Measurements from ENCODE around the gene PCED1B.
"Not testable (repeated sequence)": the region's sequence is repeated elsewhere in the genome, so short reads cannot be mapped to it uniquely, and the experiment has no call there.

The PCED1B gene

GRCh38 chr12:47052274-47052673 is 27.1 kb upstream of the PCED1B start:
- TF ChIP-seq CTCF (IDR thresholded peaks at IDR 0.05; ENCODE audit: control insufficient read depth, extremely low read depth, insufficient read depth), result no peak
- no peak for DNase-seq (ENCODE audit: low read depth)
- H3K4me3 ChIP-seq (ENCODE audit: low read depth, low read length), result no peak overlapping the region

GRCh38 chr12:47053961-47054360 is 25.5 kb upstream of the PCED1B start:
- DNase-seq (ENCODE audit: low read depth), result no peak
- no peak overlapping the region for H3K4me3 ChIP-seq (ENCODE audit: low read depth, low read length)
- TF ChIP-seq CTCF (IDR thresholded peaks at IDR 0.05; ENCODE audit: control insufficient read depth, extremely low read depth, insufficient read depth), result no peak

GRCh38 chr12:47054659-47055058 is 24.8 kb upstream of the PCED1B start:
- no peak for DNase-seq (ENCODE audit: low read depth)
- no peak for TF ChIP-seq CTCF (IDR thresholded peaks at IDR 0.05; ENCODE audit: control insufficient read depth, extremely low read depth, insufficient read depth)
- H3K4me3 ChIP-seq (ENCODE audit: low read depth, low read length), result no peak overlapping the region

DNA sequence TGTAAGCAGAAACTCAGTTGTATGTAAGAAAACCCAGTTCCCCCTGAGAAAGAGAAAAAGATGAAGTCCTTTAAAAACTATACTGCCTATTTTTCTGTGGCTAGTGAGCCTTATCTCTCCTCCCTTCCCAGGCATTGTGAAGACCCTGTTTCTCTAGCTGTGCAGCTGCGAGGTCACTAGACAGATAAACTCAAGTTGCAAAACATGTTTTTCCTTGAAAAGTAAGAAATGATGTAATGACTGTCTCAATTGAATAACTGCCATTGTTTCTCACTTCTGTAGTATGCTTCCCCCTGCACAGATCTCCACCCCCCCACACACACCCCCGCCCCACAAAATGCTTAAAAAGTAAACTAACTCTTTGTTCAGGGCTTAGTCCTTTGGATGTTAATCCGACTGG is 23.6 kb upstream of the PCED1B start:
- not testable (repeated sequence) for DNase-seq (ENCODE audit: low read depth); H3K4me3 ChIP-seq (ENCODE audit: low read depth, low read length)

DNA sequence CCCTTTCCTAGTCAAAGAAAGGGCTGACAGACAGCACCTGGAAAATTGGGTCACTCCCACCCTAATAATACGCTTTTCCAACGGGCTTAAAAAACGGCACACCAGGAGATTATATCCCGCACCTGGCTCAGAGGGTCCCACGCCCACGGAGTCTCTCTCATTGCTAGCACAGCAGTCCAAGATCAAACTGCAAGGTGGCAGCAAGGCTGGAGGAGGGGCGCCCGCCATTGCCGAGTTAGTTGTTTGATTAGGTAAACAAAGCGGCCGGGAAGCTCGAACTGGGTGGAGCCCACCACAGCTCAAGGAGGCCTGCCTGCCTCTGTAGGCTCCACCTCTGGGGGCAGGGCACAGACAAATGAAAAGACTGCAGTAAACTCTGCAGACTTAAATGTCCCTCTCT is 22.5 kb upstream of the PCED1B start:
- DNase-seq (ENCODE audit: low read depth); H3K4me3 ChIP-seq (ENCODE audit: low read depth, low read length): not testable (repeated sequence)

DNA sequence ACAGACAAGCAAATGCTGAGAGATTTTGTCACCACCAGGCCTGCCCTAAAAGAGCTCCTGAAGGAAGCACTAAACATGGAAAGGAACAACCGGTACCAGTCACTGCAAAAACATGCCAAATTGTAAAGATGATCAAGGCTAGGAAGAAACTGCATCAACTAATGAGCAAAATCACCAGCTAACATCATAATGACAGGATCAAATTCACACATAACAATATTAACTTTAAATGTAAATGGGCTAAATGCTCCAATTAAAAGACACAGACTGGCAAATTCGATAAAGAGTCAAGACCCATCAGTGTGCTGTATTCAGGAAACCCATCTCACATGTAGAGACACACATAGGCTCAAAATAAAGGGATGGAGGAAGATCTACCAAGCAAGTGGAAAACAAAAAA is 20.8 kb upstream of the PCED1B start:
- DNase-seq (ENCODE audit: low read depth), result not testable (repeated sequence)

GRCh38 chr12:47065546-47065945 is 13.9 kb upstream of the PCED1B start:
- TF ChIP-seq CTCF (IDR thresholded peaks at IDR 0.05; ENCODE audit: control insufficient read depth, extremely low read depth, insufficient read depth), result no peak
- DNase-seq (ENCODE audit: low read depth), result no peak
- no peak overlapping the region for H3K4me3 ChIP-seq (ENCODE audit: low read depth, low read length)

More for the DNA sequence above, 20.8 kb upstream of the PCED1B start:
- not testable (repeated sequence) for H3K4me3 ChIP-seq (ENCODE audit: low read depth, low read length)

DNA sequence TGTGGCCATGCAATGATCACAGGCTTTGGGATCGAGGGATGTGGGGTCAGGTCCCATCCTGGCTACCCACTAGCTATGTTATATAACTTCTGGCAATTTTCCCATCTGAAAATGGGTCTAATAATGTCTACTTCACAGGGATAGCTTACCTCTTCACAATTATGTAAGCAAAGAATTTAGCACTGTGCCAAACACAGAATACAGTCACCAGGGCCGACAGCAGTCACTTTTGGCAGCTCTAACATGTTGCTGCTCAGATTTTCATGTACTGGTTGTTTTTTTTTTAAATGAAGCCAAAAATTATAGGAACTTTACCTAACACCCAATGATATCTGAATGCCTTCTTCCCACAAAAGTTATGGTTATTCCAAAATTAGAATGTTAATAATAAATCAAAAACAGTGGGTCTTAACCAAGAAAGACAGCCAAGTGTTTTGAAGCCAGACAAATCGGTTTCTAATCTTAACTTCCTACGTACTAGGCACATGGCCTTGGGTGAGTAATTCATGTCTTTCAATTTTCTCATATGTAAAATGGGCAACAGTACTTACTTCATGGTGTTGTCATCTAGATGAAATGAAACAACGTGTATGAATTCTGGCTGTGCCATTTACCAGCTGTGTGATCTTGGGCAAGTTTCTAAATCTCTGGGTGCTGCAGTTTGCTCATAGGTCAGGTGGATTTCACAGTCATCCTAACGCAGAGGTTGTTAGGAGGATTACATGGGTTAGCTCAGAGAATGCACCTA is 13.0 kb upstream of the PCED1B start:
- DNase-seq (ENCODE audit: low read depth), result no peak
- no peak overlapping the region for H3K4me3 ChIP-seq (ENCODE audit: low read depth, low read length)
- no peak for TF ChIP-seq CTCF (IDR thresholded peaks at IDR 0.05; ENCODE audit: control insufficient read depth, extremely low read depth, insufficient read depth)
